OCI-LY3 (cell line): Measurements from ENCODE around the gene GOLT1A.

ENCODE experiments used
- H2AFZ ChIP-seq: fragments of 200-600, 300-600 bp; shearing (Covaris generic); 2 replicates; pipeline ENCODE4 v1.6.0; 2014; ENCODE audit warnings: antibody characterized with exemption, low read depth, low read length
- H3K27ac ChIP-seq: fragments of 200-600, 300-600 bp; sonication (generic); 2 replicates; pipeline ENCODE4 v1.5.1; 2014; ENCODE audit warnings: mild to moderate bottlenecking, low read length, moderate library complexity, mixed read lengths
- H3K27me3 ChIP-seq: fragments of 200-600, 300-600 bp; sonication (generic); 2 replicates; pipeline ENCODE4 v1.6.1; 2014; ENCODE audit warnings: low read depth, low read length, mixed read lengths
- H3K36me3 ChIP-seq: fragments of 200-600, 300-600 bp; sonication (generic); replicated peaks from 2 replicates; pipeline ENCODE3; 2014; ENCODE audit warnings: low read depth, low read length, mixed read lengths
- H3K4me1 ChIP-seq: fragments of 300-600, 200-600 bp; sonication (generic); 2 replicates; pipeline ENCODE4 v1.6.1; 2014; ENCODE audit warnings: low read length, mixed read lengths
- H3K4me2 ChIP-seq: fragments of 200-600, 300-600 bp; sonication (generic); 2 replicates; pipeline ENCODE4 v1.6.1; 2014; ENCODE audit warnings: low read length, mixed read lengths
- H3K4me3 ChIP-seq: fragments of 300-600, 200-600 bp; sonication (generic); 2 replicates; pipeline ENCODE4 v1.5.1; 2014; ENCODE audit warnings: antibody characterized with exemption, mild to moderate bottlenecking, low read length, moderate library complexity
- H3K79me2 ChIP-seq: fragments of 300-600, 200-600 bp; shearing (Covaris generic); 2 replicates; pipeline ENCODE4 v1.6.1; 2014; ENCODE audit warnings: mild to moderate bottlenecking, low read length, mixed read lengths
- H3K9ac ChIP-seq: fragments of 300-600, 200-600 bp; shearing (Covaris generic); 2 replicates; pipeline ENCODE4 v1.6.0; 2014; ENCODE audit warnings: mild to moderate bottlenecking, low read length, moderate library complexity
- H3K9me3 ChIP-seq: fragments of 200-600, 300-600 bp; shearing (Covaris generic); 2 replicates; pipeline ENCODE4 v1.6.1; 2014; ENCODE audit warnings: low read length, mixed read lengths; ENCODE audit not compliant: insufficient read depth
- H4K20me1 ChIP-seq: fragments of 200-600, 300-600 bp; sonication (generic); 2 replicates; pipeline ENCODE4 v1.6.1; 2016; ENCODE audit warnings: low read length, mixed read lengths; ENCODE audit not compliant: insufficient read depth
- CTCF ChIP-seq: fragments of 200-600, 300-600 bp; sonication (generic); IDR thresholded peaks from 2 replicates; pipeline ENCODE4 v1.5.1; 2014; ENCODE audit warnings: antibody characterized with exemption, low read length, low read depth
- EZH2phosphoT487 ChIP-seq: fragments of 200-600 bp; shearing (Covaris generic); IDR thresholded peaks from 2 replicates; pipeline ENCODE4 v1.6.1; 2018; ENCODE audit warnings: antibody characterized with exemption, mixed run types, low read depth

Gene GOLT1A

GRCh38 chr1:204216880-204217647 is 3.3 kb upstream of the GOLT1A start:
- Histone ChIP-seq H3K36me3 (no peaks in the 10 kb centered on the region), H2AFZ (no peak overlapping the region), H3K4me1 (no peaks in the 10 kb centered on the region), H3K9ac (no peak overlapping the region), H4K20me1 (no peaks in the 10 kb centered on the region), H3K79me2 (no peaks in the 10 kb centered on the region), H3K4me2 (no peak overlapping the region), H3K27ac (no peak overlapping the region), H3K27me3 (peaks cover 31% of the 10 kb centered on the region), H3K9me3 (no peaks in the 10 kb centered on the region), H3K4me3 (no peak overlapping the region)
- TF ChIP-seq EZH2phosphoT487 (no peak), CTCF (no peak)

GRCh38 chr1:204216236-204216635 is 2.4 kb upstream of the GOLT1A start:
- no peak overlapping the region for H2AFZ ChIP-seq
- TF ChIP-seq CTCF (no peak), EZH2phosphoT487 (no peak)
- H3K27ac ChIP-seq, result no peak overlapping the region

GRCh38 chr1:204212715-204213114 is 1.1 kb downstream of the GOLT1A start:
- no peak overlapping the region for H3K9ac ChIP-seq
- H2AFZ ChIP-seq, result no peak overlapping the region
- TF ChIP-seq EZH2phosphoT487, result no peak
- TF ChIP-seq CTCF, result no peak
- peaks cover 26% of the 10 kb centered on the region for H3K27me3 ChIP-seq
- no peaks in the 10 kb centered on the region for H3K9me3 ChIP-seq
- no peak overlapping the region for H3K4me2 ChIP-seq
- H3K4me3 ChIP-seq, result no peak overlapping the region
- H3K4me1 ChIP-seq, result no peaks in the 10 kb centered on the region
- H4K20me1 ChIP-seq, result no peaks in the 10 kb centered on the region
- H3K36me3 ChIP-seq, result no peaks in the 10 kb centered on the region
- no peak overlapping the region for H3K27ac ChIP-seq
- no peaks in the 10 kb centered on the region for H3K79me2 ChIP-seq

More at GRCh38 chr1:204216236-204216635, 2.4 kb upstream of the GOLT1A start:
- Histone ChIP-seq H3K79me2 (no peaks in the 10 kb centered on the region), H3K27me3 (peaks cover 31% of the 10 kb centered on the region), H3K9ac (no peak overlapping the region), H3K4me2 (no peak overlapping the region), H3K9me3 (no peaks in the 10 kb centered on the region), H3K4me3 (no peak overlapping the region), H3K36me3 (no peaks in the 10 kb centered on the region), H3K4me1 (no peaks in the 10 kb centered on the region), H4K20me1 (no peaks in the 10 kb centered on the region)

GRCh38 chr1:204211046-204211445 is 2.7 kb downstream of the GOLT1A start:
- Histone ChIP-seq H3K4me3 (no peak overlapping the region), H3K4me1 (no peaks in the 10 kb centered on the region), H2AFZ (no peak overlapping the region), H3K9me3 (no peaks in the 10 kb centered on the region), H3K9ac (no peak overlapping the region), H3K27me3 (peaks cover 31% of the 10 kb centered on the region), H3K79me2 (no peaks in the 10 kb centered on the region), H3K27ac (no peak overlapping the region), H3K4me2 (no peak overlapping the region), H4K20me1 (no peaks in the 10 kb centered on the region), H3K36me3 (no peaks in the 10 kb centered on the region)
- TF ChIP-seq EZH2phosphoT487, result no peak
- TF ChIP-seq CTCF, result no peak
